ENCODE results near the gene B9D2. TPM values are rescaled to one million over a fixed set of nuclear protein-coding genes. Genes with fewer than 3 reads are reported as not detected.

Gene B9D2
- total and polyA plus RNA-seq, 2 of the 4 experiments (the other 2 are of a cell fraction), result 6.1 to 9.7 TPM

GRCh38 chr19:41401483-41401882 lies 37.5 kb upstream of the B9D2 start:
- no peaks in the 10 kb centered on the region for H4K20me1 ChIP-seq (ENCODE audit: insufficient read depth, low read length)
- peaks cover 15% of the 10 kb centered on the region; the same call in 1 of the 2 replicates for H3K9me1 ChIP-seq (ENCODE audit: insufficient read depth, low read length)
- H2BK5ac ChIP-seq (ENCODE audit: low read depth, low read length, poor library complexity, severe bottlenecking), result no peak overlapping the region
- H4K91ac ChIP-seq (ENCODE audit: insufficient read depth, low read depth, low read length), result no peak overlapping the region
- CTCF ChIA-PET, result no interaction called here
- H4K5ac ChIP-seq (ENCODE audit: low read depth, low read length), result no peak overlapping the region
- no peak overlapping the region for H2BK20ac ChIP-seq (ENCODE audit: low read depth, low read length)
- H3K18ac ChIP-seq (ENCODE audit: low read depth, low read length), result no peak overlapping the region
- no peak for ATAC-seq (ENCODE audit: low read depth)
- no peaks in the 10 kb centered on the region for H3K27me3 ChIP-seq (ENCODE audit: control insufficient read depth, insufficient read depth, low read length)
- TF ChIP-seq NFE2L2 (IDR thresholded peaks at IDR 0.05; ENCODE audit: low read depth, low read length), result no peak
- TF ChIP-seq RFX5 (IDR thresholded peaks at IDR 0.05; ENCODE audit: low read depth, low read length), result no peak
- no peak for TF ChIP-seq MAZ (IDR thresholded peaks at IDR 0.05; ENCODE audit: borderline replicate concordance, low read depth, low read length)
- TF ChIP-seq, protein P1, sequence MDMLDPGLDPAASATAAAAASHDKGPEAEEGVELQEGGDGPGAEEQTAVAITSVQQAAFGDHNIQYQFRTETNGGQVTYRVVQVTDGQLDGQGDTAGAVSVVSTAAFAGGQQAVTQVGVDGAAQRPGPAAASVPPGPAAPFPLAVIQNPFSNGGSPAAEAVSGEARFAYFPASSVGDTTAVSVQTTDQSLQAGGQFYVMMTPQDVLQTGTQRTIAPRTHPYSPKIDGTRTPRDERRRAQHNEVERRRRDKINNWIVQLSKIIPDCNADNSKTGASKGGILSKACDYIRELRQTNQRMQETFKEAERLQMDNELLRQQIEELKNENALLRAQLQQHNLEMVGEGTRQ (IDR thresholded peaks at IDR 0.05; ENCODE audit: low read depth, low read length), result no peak
- TF ChIP-seq RCOR1 (IDR thresholded peaks at IDR 0.05; ENCODE audit: insufficient replicate concordance, low read length), result no peak
- TF ChIP-seq POLR2A (IDR thresholded peaks at IDR 0.05; ENCODE audit: low read depth, low read length), result no peak
- no peak for TF ChIP-seq FOS (IDR thresholded peaks at IDR 0.05; ENCODE audit: low read depth, low read length)
- TF ChIP-seq, protein P2, sequence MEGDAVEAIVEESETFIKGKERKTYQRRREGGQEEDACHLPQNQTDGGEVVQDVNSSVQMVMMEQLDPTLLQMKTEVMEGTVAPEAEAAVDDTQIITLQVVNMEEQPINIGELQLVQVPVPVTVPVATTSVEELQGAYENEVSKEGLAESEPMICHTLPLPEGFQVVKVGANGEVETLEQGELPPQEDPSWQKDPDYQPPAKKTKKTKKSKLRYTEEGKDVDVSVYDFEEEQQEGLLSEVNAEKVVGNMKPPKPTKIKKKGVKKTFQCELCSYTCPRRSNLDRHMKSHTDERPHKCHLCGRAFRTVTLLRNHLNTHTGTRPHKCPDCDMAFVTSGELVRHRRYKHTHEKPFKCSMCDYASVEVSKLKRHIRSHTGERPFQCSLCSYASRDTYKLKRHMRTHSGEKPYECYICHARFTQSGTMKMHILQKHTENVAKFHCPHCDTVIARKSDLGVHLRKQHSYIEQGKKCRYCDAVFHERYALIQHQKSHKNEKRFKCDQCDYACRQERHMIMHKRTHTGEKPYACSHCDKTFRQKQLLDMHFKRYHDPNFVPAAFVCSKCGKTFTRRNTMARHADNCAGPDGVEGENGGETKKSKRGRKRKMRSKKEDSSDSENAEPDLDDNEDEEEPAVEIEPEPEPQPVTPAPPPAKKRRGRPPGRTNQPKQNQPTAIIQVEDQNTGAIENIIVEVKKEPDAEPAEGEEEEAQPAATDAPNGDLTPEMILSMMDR (conservative IDR thresholded peaks at IDR 0.05; ENCODE audit: low read depth, low read length), result no peak
- no peak overlapping the region for H3K9ac ChIP-seq (ENCODE audit: low read depth, low read length)
- no peak overlapping the region for H2BK15ac ChIP-seq (ENCODE audit: low read depth, low read length)
- peaks cover 4% of the 10 kb centered on the region; the same call in 1 of the 2 replicates for H3K4me1 ChIP-seq (ENCODE audit: control insufficient read depth, insufficient read depth, low read length)
- H3K27ac ChIP-seq (ENCODE audit: insufficient read depth, low read length), result no peak overlapping the region
- no peak overlapping the region for H3K23ac ChIP-seq (ENCODE audit: low read depth, low read length)
- 0 out of 2 replicates have a peak, but pooled peaks cover 5% of the 10 kb centered on the region for H3K36me3 ChIP-seq (ENCODE audit: control insufficient read depth, insufficient read depth, low read length)
- peaks cover 23 to 36% of the 10 kb centered on the region in 2 experiments for H3K79me1 ChIP-seq (ENCODE audit: low read depth in 1 of 2, low read length in 2 of 2)
- BruUV-seq (replicated peaks), result no TSS peak
- no peak overlapping the region for H2AFZ ChIP-seq (replicated peaks; ENCODE audit: low read length, poor library complexity)
- H3K4ac ChIP-seq (ENCODE audit: low read depth, low read length), result no peak overlapping the region
- WGBS, 2 experiments (ENCODE audit: extremely low coverage in 2 of 2, insufficient read length in 1 of 2), result no CpG with 5 or more reads among the region's 4 CpGs
- intact Hi-C loops (cut with micrococcal nuclease), result no loop called here
- H3K56ac ChIP-seq (ENCODE audit: extremely low read depth, insufficient read depth, low read length), result no peak overlapping the region
- H3K9me3 ChIP-seq (ENCODE audit: control insufficient read depth, insufficient read depth, low read length), result no peaks in the 10 kb centered on the region
- no peak overlapping the region for H2AK5ac ChIP-seq (ENCODE audit: low read depth, low read length)
- no peak overlapping the region for H3K4me3 ChIP-seq (ENCODE audit: insufficient read depth, low read depth, low read length)
- H3K14ac ChIP-seq (replicated peaks; ENCODE audit: low read depth, low read length), result no peak overlapping the region
- in situ Hi-C loops (cut with MboI; ENCODE audit: low sequenced_read_pairs), result no loop called here
- no peak overlapping the region for H4K8ac ChIP-seq (ENCODE audit: low read depth in 2 of 2, low read length in 2 of 2)
- no peak overlapping the region for H2AK9ac ChIP-seq (replicated peaks; ENCODE audit: low read depth, low read length, poor library complexity)
- POLR2A ChIA-PET (ENCODE audit: unreplicated experiment), result no interaction called here
- H3K4me2 ChIP-seq (ENCODE audit: low read depth, low read length), result no peak overlapping the region
- no peak for DNase-seq
- no peak overlapping the region for H2BK120ac ChIP-seq (ENCODE audit: low read depth, low read length)
- dilution Hi-C loops (cut with HindIII; ENCODE audit: low sequenced_read_pairs, unreplicated experiment), result no loop called here

Measured in IMR-90 (cell line).